ENCODE results near the gene OR10G7. TPM values are rescaled to one million over a fixed set of nuclear protein-coding genes. Genes with fewer than 3 reads are reported as not detected.

Gene OR10G7, protein sequence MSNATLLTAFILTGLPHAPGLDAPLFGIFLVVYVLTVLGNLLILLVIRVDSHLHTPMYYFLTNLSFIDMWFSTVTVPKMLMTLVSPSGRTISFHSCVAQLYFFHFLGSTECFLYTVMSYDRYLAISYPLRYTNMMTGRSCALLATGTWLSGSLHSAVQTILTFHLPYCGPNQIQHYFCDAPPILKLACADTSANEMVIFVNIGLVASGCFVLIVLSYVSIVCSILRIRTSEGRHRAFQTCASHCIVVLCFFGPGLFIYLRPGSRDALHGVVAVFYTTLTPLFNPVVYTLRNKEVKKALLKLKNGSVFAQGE
- not detected for total RNA-seq
- long read RNA-seq, result 0 reads

DNA sequence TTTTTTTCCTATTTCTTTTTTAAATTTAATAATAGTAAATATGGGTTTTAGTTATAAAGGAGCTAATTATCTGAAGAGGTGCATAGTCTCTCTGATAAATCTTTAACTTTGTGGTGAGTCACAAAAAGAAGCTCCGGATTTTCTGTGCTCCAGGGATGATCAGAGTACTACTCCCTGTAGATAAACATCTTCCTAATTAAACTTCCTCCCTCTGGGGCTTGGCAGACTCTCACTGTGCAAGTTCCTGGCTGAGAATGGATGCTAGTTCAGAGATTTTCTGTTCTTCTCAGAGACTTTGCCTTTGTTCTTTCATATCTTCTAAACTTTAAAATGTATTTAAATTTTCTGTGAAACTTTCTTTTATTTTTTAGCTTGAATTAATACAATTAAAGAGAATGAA, at the start of gene OR10G7:
Gene OR10G7, minus strand, starts transcription at position 72 of the 400 bp plus-strand sequence. CDS start 2,324 bp downstream, outside the sequence.
- DNase-seq (ENCODE audit: low spot score), result no peak

- no peak for DNase-seq (ENCODE audit: low spot score)
Observed at GRCh38 chr11:124085997-124086846, 45.1 kb upstream of the OR10G7 start.

DNA sequence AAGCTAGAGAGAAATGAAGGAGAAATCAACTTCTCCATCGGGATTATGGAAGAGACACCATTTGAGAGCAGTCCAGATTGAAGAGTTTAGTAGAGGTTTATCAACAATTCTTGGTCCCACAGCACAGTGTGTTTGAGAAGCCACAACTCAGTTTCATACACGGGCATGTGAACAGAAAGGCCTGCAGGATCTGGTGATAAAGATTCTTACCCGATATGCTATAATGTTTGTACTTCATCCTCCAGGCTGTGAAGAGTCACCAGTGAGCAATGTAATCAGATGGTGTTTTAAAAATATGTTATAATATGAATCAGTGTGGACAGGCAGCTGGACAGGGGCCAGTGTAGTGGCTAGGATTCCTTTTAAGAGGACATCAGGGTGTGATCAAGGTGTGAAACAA, 44.5 kb upstream of the OR10G7 start:
- no peak for DNase-seq (ENCODE audit: low spot score)

GRCh38 chr11:124082371-124082770, 41.2 kb upstream of the OR10G7 start:
- no peak for DNase-seq (ENCODE audit: low spot score)

- no peak for DNase-seq (ENCODE audit: low spot score)
Observed at GRCh38 chr11:124081483-124081882, 40.4 kb upstream of the OR10G7 start.

- DNase-seq (ENCODE audit: low spot score), result no peak
Observed at GRCh38 chr11:124080327-124081001, 39.3 kb upstream of the OR10G7 start.

DNA sequence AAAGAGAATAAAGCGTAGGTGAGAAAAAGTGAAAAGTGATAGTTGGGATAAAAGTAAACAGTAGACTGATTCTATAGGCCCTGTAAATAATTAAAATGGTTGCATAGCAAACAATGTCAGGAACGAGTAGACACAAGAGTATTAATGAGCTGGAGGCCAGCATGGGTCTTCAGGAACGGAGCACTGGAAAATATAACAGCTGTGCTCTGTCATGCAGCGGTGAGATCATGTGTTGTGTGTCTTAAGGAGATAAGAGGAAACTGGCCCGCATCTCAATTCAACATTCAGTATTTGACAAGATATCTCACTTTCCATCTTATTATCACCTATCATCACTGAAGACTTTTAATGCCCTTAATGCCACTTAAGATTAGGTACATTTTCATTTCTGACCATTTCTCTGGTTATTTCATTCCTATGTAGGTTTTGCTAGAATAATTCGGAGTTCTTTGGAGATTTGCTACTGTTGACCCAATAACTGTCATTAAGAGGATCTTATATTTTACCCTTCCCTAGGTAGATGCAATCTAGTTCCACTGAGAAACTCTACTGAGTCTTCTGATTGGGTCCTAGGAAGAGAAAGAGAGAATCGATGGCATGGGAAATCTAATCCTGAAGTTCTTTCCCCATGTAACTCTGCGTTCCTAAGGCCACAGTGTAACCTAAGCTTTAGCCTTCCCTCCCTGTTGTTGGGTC, 38.7 kb upstream of the OR10G7 start:
- no peak for DNase-seq (ENCODE audit: low spot score)

GRCh38 chr11:124078591-124078990, 37.5 kb upstream of the OR10G7 start:
- DNase-seq (ENCODE audit: low spot score), result no peak

- DNase-seq (ENCODE audit: low spot score), result no peak
Observed at GRCh38 chr11:124077266-124077665, 36.1 kb upstream of the OR10G7 start.

DNA sequence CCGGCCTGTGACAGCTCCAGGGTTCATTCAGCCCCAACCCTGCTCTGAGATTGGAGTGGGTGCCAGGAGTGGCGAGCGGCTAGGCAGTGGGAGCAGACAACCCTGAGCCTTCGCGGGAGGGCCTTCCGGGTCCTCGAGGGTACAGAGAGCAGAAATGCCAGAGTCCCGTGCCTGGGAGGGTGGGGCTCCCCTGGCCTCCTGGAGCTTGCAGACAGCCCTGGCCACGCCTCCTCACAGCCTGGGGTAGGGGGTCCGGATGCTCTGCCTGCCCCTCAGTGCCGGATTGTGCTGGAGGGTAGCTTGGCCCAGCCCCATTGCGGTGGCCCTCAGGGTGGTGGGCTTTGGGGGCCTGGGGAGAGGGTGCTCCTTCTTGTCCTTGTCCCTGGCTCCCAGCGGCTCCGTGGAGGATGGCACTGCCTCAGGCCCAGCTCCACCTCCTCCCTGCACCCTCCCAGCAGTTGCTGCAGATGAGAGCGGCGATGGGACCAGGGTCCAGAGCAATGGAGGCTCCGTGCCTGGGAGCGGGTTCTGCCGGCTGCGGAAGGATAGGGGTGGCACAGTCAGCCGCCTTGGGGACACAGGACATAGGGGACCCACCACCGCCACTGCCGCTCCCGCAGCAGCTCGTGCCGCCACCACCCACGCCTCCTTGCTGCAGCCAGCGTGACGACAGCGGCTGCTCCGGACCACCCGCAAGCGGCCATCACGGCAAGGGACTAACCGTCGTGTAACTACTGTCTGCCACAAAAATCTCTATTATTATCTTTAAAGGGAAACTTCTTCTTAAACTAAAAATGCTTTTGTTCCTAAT, 34.9 kb upstream of the OR10G7 start:
- DNase-seq (ENCODE audit: low spot score), result no peak

GRCh38 chr11:124075492-124075840, 34.3 kb upstream of the OR10G7 start:
- no peak for DNase-seq (ENCODE audit: low spot score)

DNA sequence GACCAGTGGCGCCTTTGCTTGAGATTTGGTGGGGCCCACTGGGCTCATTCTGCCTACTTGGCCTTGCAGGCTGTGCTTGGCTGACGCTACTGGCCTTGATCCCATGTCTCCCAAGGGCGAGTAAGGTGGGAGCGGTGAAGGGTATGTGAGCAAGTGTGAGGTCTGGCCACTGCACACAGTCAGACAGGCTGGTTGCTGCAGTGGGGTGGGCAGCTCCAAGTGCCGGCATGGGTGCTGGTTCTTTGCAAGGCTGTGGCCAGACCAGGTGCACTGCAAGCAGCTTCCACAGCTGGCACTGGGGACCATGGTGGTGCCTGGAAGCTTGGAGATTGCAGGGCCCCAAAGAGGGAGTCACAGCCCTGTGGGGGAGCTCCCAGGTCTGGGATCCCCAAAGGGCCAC, 33.4 kb upstream of the OR10G7 start:
- no peak for DNase-seq (ENCODE audit: low spot score)

- DNase-seq (ENCODE audit: low spot score), result no peak
Observed at GRCh38 chr11:124072147-124072546, 31.0 kb upstream of the OR10G7 start.

DNA sequence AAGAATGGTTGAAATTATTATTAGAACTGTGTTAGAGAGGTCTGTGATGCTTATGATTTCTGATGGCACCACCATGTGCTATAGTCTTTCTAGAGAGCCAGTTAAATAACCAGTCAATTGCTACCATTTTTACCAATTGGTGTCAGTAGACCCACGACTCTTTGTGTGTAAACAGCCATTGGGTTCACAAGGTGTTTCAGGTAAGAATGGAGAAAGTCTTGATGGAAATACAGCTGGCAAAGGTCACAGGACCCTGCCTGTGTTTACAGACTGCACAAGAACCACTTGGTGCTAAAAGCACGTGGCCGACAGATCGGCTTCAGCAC, 30.5 kb upstream of the OR10G7 start:
- no peak for DNase-seq (ENCODE audit: low spot score)

DNA sequence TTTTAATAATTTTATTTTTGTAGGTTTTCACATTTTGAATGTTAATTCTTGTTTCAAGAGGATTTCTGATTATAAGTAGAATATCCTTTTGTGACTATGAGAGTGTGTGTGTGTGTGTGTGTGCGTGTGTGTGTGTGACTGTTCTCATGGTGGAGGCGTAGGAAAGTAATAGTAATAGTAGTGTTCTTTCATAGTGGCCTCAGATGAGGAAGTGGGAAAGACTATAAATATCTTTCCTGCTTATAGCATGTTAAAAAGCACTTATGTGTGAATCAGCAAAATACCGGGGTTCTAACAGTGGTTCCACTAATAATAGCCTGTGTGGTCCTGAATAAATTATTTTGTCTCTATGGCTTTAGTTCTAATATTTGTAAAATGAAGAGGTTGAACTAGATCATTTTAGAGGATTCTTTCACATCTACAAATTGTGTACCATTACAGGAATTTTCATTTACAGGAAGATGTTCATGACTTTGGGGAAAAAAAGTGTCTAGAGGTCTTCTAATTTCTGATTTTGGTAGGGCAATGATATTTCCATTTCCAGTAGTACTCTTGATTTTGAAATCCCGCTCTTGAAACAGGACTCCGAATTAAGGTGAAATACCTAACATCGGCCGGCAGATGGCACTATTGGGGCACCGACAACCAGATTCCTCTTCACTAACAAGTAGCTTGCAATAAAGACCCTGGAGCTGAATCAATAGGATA, 29.9 kb upstream of the OR10G7 start:
- no peak for DNase-seq (ENCODE audit: low spot score)

- DNase-seq (ENCODE audit: low spot score), result no peak
Observed at GRCh38 chr11:124069429-124070401, 28.6 kb upstream of the OR10G7 start.

DNA sequence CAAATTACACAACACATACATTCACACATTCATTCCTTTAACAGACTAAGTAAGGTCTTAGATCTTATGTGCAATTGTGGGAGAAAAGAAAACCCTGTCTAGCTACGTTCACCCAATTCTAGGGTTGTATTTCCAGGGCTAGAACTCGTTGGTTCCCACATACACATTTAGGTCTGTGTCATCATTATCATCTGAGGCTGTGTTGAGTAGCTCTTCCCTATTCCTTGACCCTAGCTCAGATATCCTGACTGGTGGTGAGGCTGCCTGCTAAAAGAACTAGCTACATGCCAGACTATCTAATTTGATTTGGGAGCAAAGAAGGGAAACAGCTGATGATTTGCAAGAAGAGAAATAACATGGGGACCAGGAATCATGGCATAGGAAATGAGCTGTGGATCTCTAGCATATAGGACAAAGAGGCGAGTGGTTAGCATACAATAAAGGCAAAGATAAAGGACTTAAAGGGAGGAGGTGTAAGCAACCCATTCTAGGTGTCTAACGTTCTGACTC, 27.5 kb upstream of the OR10G7 start:
- DNase-seq (ENCODE audit: low spot score), result no peak

GRCh38 chr11:124052966-124053365, 11.8 kb upstream of the OR10G7 start:
- no peak for DNase-seq (ENCODE audit: low spot score)

GRCh38 chr11:124050748-124051147, 9.6 kb upstream of the OR10G7 start:
- no peak for DNase-seq (ENCODE audit: low spot score)

Measured in mesenteric fat pad (tissue), 1 donor.